ENCODE data around the gene FCHO2. TPM values are rescaled to one million over a fixed set of nuclear protein-coding genes. Genes with fewer than 3 reads are reported as not detected.
"Not testable (repeated sequence)": the region's sequence is repeated elsewhere in the genome, so short reads cannot be mapped to it uniquely, and the experiment has no call there.

FCHO2 gene
- total RNA-seq, 1 donor from 2014 or later: 20.1 TPM

DNA sequence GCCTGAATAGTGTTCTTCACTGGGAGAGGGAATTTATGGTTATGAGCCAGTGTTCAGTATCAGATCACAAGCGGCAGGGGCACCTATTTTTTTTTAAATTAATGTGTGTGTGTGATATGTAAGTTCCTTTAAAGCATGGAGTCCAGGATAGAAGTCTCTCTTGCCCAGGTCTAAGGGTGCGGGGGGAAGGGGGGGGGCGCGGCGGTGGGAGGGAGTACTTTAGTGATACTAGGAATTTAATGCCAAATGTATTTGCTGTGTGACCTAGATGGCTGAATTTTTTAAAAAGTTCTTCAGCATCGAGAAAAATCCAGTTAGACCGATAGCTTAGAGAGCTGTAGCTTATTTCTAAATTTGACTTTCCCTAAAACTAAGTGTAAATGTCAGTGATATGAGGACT lies 1.5 kb upstream of the FCHO2 start:
- DNase-seq (no peak), ATAC-seq (no peak)
- intact Hi-C loops (cut with micrococcal nuclease): no loop called here

DNA sequence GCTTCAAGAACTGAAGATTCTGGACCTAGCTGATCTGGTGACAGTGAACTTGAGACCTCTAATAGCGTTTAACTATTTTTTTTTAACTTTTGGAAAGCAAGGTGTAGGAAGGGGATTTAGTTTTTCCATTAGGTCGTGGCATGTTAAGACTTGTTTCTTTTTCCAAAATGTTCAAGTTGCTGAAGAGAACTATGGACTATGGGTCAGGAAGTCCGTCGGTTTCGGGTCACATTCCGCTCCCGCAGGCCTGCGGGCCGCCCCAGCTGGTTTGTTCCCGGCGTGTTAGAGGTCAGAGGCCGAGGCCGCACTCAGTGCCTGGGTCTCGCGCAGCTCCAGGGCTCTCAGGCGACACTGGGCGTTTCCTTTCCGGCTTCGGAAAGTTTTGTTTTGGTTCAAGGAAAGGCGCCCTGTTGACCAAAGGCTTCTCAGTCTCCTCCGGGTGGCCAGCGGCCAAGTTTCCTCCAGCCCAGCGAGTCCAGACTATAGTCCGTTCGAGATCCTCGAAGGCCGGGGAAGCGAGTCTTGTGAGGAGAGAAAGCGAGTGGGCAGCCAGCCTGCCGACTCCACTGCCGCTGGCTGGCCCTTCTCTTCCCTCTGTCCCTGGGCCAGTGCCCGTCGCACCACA lies 586 bp upstream of the FCHO2 start:
- intact Hi-C loops (cut with micrococcal nuclease): no loop called here
- DNase-seq: peak; percentile 89
- peak; percentile 73 for ATAC-seq

DNA sequence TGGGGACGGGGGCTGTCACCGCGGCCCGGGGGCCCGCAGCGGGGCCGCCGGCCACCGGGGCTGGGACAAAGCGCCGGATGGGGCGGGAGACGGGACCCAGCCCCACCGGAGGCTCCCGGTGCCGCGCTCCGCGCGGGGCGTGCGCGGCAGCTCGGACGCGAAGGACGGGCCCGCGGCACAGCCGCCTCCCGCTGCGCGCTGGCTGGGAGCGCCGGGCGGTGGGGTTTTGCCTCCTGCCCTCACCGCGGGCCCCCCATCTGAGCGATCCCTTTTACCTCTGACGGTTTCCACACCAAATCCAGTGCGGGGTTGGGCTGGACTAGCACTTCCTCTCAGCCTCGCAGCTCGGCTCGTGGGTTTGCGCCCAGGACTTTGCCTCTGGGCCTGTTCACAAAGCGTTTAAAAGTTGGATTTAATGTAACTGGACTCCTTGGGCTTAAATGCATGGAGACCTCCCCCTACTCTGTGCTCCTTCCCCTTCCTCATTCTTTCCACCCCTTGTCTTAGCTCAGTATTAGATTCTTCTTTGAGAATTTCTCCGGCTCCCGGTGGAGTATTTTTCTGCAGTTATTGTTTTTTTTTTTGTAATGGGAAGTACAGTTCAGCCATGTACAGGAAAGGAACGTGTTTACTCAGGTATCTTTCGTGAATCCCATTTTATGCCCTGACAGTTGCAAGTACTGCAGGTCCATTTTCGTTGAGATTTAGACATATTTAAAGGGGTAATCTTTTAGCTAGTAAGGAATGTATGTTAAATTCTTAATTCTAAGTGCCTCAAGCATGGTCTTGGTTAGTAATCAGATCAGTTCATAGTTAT lies 691 bp downstream of the FCHO2 start:
- DNase-seq: peak; percentile 68
- peak; percentile 65 for ATAC-seq
- intact Hi-C loops (cut with micrococcal nuclease): no loop called here

DNA sequence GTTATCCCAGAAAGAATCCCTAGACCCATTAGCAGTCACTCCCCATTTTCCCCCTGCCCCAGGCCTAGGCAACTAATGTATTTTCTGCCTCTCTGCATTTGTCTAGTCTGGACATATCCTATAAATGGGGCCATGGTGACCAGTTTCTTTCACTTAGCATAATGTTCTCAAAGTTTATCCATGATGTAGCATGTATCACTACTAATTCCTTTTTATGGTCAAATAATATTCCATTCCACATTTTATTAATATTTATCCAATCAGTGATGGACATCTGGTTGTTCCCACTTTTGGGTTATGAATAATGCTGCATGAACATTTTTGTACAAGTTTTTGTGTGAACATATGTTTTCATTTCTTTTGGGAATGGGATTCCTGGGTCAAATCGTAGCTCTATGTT lies 1.5 kb downstream of the FCHO2 start:
- no peak for DNase-seq
- intact Hi-C loops (cut with micrococcal nuclease): no loop called here
- ATAC-seq: no peak

DNA sequence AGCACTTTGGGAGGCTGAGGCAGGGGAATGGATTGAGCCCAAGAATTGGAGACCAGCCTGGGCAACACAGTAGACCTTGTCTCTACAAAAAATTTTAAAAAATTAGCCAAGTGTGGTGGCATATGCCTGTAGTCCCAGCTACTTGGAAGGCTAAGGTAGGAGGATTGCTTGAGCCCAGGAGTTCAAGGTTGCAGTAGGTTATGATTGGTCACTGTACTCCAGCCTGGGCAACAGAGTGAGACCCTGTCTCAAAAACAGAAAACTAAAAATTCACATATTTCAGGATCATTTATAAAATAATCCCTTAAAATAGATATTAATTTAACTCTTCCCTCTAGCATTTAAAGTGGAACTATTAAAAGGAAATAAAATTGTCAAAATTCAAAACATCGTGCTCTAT lies 3.4 kb downstream of the FCHO2 start:
- intact Hi-C loops (cut with micrococcal nuclease): no loop called here
- ATAC-seq (no peak), DNase-seq (no peak)

DNA sequence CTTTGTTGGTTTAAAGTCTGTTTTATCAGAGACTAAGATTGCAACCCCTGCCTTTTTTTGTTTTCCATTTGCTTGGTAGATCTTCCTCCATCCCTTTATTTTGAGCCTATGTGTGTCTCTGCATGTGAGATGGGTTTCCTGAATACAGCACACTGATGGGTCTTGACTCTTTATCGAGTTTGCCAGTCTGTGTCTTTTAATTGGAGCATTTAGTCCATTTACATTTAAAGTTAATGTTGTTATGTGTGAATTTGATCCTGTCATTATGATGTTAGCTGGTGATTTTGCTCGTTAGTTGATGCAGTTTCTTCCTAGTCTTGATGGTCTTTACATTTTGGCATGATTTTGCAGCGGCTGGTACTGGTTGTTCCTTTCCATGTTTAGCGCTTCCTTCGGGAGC lies 18.6 kb downstream of the FCHO2 start:
- intact Hi-C loops (cut with micrococcal nuclease): not testable (repeated sequence)

DNA sequence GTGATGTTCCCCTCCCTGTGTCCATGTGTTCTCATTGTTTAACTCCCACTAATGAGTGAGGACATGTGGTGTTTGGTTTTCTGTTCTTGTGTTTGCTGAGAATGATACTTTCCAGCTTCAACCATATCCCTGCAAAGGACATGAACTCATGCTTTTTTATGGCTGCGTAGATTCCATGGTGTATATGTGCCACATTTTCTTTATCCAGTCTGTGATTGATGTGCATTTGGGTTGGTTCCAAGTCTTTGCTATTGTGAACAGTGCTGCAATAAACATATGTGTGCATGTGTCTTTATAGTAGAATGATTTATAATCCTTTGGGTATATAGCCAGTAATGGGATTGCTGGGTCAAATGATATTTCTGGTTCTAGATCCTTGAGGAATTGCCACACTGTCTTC lies 21.0 kb downstream of the FCHO2 start:
- intact Hi-C loops (cut with micrococcal nuclease); DNase-seq; ATAC-seq: not testable (repeated sequence)

More for the DNA sequence above, 18.6 kb downstream of the FCHO2 start:
- DNase-seq, ATAC-seq: not testable (repeated sequence)

DNA sequence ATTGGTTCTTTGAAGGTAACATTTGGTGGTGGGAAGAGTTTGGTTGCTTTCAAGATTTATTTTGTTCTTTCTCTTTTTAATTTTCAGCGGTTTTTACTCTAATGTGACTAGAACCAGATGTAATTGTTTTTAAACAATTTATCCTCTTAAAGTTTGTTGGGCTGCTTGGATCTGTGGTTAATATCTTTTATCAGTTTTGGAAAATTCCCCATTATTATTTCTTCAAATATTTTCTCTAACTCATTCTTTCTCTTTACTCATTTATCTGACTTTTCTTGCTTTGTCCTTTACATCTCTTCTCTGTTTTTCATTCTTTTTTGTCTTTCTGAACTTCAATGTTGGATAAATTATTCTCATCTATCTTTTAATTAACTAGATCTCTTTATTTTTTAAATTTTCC lies 29.9 kb downstream of the FCHO2 start:
- no peak for ATAC-seq

DNA sequence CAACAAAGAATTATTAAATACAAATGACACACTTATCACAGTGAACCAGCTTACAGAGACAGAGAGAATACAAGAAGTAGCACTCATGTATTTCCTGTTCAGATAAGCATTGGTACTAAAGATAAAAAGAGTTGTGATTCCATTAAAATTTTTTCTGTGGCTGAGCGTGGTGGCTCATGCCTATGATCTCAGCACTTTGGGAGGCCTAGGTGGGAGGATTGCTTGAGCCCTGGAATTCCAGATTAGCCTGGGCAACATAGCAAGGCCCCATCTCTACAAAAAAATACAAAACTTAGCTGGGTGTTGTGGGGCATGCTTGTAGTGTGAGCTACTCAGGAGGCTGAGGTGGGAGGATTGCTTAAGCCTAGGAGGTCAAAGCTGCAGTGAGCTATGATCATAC lies 32.9 kb downstream of the FCHO2 start:
- intact Hi-C loops (cut with micrococcal nuclease): no loop called here
- DNase-seq (no peak), ATAC-seq (no peak)

More for the DNA sequence above, 29.9 kb downstream of the FCHO2 start:
- intact Hi-C loops (cut with micrococcal nuclease): no loop called here
- no peak for DNase-seq

DNA sequence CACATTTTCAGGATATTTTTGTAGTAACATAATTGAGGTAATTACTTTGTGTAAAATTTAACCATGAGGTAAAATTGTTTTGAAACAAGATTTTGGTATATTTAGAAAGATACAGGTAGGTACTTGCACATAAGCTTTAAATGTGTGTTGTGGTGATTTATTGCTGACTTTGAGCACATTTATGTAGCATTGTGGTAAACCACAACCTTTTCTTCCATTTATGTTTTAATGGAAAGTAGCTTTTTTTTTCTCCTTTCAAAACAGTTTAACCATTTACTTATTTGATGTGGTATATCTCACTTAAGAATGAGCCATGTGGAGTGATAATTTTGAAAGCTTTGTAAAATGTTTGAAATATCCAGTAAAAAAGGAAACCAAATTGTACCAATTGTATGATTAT lies 35.6 kb downstream of the FCHO2 start:
- intact Hi-C loops (cut with micrococcal nuclease): no loop called here
- DNase-seq: no peak
- ATAC-seq: no peak

DNA sequence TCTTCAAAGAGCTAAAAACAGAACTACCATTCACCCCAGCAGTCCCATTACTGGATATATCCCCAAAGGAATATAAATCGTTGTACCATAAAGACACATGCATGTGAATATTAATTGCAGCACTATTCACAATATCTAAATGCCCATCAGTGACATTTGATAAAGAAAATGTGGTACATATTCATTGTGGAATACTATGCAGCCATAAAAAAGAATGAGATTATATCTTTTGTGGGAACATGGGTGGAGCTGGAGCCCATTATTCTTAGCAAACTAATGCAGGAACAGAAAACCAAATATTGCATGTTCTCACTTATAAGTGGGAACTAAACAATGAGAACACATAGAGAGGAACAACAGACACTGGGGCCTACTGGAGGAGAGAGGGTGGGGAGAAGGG lies 38.7 kb downstream of the FCHO2 start:
- no peak for DNase-seq
- ATAC-seq: no peak
- intact Hi-C loops (cut with micrococcal nuclease): no loop called here

DNA sequence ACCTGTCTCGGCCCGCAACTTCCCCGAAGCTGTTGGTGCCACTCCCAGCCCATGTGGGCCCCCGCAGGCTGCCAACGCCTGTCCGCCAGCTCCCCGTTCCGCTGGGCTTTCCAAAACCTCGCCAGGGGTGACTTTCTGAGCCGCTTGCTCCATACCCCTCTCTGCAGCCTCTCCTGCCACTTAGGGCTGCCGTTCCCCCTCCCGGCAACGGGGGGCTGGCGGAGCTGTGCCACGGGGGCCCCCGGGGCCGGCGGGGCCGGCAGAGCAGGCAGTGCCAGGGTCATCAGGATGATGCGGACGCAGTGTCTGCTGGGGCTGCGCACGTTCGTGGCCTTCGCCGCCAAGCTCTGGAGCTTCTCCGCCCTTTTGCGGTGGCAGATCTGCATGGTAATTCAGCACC lies 40.8 kb downstream of the FCHO2 start:
- no peak for DNase-seq
- ATAC-seq: no peak
- intact Hi-C loops (cut with micrococcal nuclease): no loop called here

DNA sequence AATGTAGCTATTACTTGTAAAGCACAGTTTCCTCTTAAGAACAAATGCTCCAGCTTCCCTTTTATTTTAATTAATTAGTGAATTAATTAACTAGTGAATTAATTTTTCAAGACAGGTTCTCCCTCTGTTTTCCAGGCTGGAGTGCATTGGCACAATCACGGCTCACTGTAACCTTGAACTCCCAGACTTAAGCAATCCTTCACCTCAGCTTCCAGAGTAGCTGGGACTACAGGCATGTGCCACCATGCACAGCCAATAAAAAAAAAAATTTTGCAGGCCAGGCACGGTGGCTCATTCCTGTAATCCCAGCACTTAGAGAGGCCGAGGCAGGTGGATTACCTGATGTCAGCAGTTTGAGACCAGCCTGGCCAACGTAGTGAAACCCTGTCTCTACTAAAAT lies 44.1 kb downstream of the FCHO2 start:
- ATAC-seq (no peak), DNase-seq (no peak)
- intact Hi-C loops (cut with micrococcal nuclease): no loop called here

DNA sequence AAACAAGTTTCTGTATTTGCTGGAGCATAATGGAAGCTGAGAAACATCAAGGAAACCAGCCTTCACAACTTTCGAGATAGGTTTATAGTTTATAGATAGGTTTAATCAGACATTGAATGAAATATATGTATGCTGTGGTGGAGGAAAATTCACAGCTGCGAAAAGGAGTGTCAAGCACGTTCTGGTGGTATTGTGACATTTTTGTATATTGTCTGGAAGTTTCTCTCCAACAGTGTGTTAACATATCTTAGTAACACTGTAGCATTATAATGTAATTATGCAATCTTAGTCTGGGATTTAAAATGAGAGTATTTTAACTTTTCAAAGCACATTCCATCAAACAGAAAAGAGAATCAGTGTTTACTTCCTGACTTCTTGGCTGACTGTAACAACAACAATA lies 50.0 kb downstream of the FCHO2 start:
- ATAC-seq (no peak), DNase-seq (no peak)
- intact Hi-C loops (cut with micrococcal nuclease): no loop called here

DNA sequence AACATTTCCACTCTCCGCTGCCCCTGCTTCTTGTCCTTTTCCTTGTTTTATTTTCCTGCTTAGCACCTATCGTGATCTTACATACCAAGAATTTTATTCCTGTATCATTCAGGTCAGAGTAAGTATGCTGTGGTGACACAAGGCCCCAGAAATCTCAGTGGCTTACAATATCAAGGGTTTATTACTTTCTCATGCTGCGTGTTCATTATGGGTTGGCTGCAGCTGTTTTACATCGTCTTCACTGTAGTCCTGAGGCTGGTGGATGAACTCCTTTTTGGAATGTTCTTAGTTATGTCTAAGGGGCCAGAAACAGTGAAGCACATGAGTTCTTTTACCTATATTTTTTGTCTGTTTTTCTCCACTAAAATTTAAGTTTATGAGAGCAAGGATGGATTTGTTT lies 51.2 kb downstream of the FCHO2 start:
- intact Hi-C loops (cut with micrococcal nuclease): no loop called here
- DNase-seq: no peak
- no peak for ATAC-seq

DNA sequence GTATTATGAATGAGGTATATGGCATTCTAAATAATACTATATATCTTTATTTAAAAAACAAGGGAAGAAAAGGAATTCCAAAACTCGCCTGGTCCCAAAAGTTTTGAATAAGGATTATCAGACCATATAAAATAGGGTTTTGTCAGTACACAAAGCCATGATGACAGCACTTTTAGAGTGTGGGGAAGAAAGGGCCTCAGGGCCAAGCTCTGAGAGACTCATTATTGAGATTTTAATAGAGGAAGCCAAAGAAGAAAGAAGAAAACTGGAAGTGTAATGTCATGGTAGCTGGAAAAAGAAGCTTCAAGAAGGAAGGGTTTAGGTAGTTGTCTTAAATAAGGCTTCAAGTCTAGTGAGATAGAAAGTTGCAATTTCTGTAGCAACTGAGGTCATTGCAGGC lies 53.0 kb downstream of the FCHO2 start:
- DNase-seq: no peak
- intact Hi-C loops (cut with micrococcal nuclease): no loop called here
- ATAC-seq: no peak

DNA sequence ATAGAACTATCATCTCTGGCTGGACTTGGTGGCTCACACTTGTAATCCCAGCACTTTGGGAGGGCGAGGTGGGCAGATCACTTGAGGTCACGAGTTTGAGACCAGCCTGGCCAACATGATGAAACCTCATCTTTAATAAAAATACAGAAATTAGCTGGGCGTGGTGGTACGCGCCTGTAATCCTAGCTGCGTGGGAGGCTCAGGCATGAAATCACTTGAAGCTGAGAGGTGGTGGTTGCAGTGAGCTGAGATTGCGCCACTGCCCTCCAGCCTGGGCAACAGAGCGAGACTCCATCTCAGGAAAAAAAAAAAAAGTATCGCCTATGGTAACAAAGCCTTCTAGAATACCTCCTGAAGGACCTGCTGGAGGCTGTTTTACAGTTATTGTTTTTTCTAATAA lies 55.8 kb downstream of the FCHO2 start:
- intact Hi-C loops (cut with micrococcal nuclease); ATAC-seq; DNase-seq: not testable (repeated sequence)

DNA sequence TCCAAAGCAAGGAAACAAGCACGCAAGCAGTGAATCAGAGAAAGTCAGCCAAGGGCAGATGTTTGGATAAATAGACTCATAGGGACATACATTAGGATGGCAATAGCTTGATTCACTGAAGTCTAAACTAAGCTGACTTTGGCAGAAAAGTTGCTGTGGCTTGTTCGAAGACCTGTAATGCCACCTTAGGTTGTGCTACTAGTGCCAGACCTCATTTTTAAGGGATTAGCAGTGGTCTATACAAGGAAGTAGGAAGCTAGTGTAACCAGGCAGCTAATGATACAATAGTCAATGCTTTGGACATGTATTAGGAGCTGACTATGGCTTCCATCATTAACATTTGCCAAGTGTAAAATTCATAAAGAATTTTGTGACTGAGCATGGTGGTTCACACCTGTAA lies 63.1 kb downstream of the FCHO2 start:
- intact Hi-C loops (cut with micrococcal nuclease): no loop called here
- no peak for ATAC-seq
- no peak for DNase-seq

DNA sequence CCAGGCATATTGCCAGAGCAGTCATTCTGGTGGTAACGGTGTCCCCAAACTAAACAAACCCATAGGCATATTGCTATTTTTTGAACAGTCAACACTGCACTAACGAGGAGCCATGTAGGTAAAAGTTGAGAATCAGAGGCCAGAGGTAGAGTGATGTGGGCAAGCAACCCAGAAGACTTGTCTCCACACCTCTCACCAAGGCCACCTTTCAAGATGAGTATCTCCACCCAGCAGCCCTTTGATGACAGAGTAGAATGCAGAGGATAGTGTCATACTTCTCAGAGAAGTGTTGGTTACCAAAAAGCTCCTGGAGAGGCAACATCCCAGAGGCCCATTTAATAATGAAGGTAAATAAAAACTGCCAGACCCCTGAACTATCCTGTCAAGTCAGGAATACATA lies 63.9 kb downstream of the FCHO2 start:
- DNase-seq (no peak), ATAC-seq (no peak)
- intact Hi-C loops (cut with micrococcal nuclease): no loop called here

DNA sequence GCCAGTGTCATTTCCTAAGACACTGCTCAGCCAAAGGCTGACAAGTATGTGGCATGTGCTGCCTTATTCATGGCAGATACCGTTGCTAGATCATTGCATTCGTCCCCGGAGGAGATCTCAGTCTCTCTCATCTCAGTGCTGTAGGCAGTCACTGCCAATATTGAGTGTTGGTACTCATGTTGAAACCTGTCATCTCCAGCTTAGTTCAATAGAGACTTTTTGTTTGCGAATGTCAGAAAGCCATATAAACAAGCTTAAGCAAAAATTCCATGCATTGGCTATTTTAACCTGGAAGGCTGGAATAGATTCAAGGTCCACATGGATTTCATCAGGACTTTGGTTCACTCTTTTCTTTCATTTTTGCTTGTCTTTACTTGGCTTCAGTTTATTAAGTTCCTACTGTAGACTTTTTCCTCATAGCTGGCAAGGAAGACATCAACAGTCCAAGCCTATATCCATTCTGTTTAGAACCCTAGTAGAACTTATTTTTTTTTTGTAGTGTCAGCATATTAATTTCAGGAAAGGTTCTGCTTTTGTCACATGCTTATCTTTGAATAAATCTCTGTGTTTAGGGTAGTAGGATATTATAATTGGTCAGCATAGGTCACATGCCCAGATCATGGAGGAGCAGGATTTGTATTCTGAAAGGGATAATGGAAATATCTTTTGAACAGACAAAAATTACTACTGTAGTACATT lies 66.8 kb downstream of the FCHO2 start:
- no peak for DNase-seq
- intact Hi-C loops (cut with micrococcal nuclease): no loop called here
- no peak for ATAC-seq
